GM18519 (cell line): ENCODE results near the gene DNER.

Experiments used
- ATAC-seq: cut with Tn5 transposase; IDR thresholded peaks from one replicate; pipeline ENCODE4 v1.9.1; 2021; ENCODE audit warnings: mild to moderate bottlenecking, moderate library complexity; ENCODE audit not compliant: unreplicated experiment, low FRiP score

Gene DNER

GRCh38 chr2:229673676-229674075, 40.7 kb downstream of the DNER start:
- no peak for ATAC-seq

GRCh38 chr2:229672021-229672420, 42.3 kb downstream of the DNER start:
- no peak for ATAC-seq

GRCh38 chr2:229669841-229670240, 44.5 kb downstream of the DNER start:
- ATAC-seq, result no peak

- no peak for ATAC-seq
These were observed 47.5 kb downstream of the DNER start for GRCh38 chr2:229666811-229667210.

GRCh38 chr2:229665158-229665557, 49.2 kb downstream of the DNER start:
- ATAC-seq, result no peak

GRCh38 chr2:229661478-229661877, 52.9 kb downstream of the DNER start:
- ATAC-seq, result no peak

- ATAC-seq, result no peak
These were observed 53.4 kb downstream of the DNER start for GRCh38 chr2:229660951-229661350.

GRCh38 chr2:229660391-229660790, 54.0 kb downstream of the DNER start:
- no peak for ATAC-seq

GRCh38 chr2:229658004-229658403, 56.4 kb downstream of the DNER start:
- no peak for ATAC-seq

- no peak for ATAC-seq
These were observed 59.9 kb downstream of the DNER start for GRCh38 chr2:229654437-229654836.

- ATAC-seq, result no peak
These were observed 60.8 kb downstream of the DNER start for GRCh38 chr2:229653531-229653930.

GRCh38 chr2:229652796-229653195, 61.6 kb downstream of the DNER start:
- no peak for ATAC-seq

- ATAC-seq, result no peak
These were observed 63.5 kb downstream of the DNER start for GRCh38 chr2:229650901-229651300.

GRCh38 chr2:229650059-229650458, 64.3 kb downstream of the DNER start:
- no peak for ATAC-seq

GRCh38 chr2:229646186-229646723, 68.1 kb downstream of the DNER start:
- ATAC-seq, result no peak

GRCh38 chr2:229642371-229642770, 72.0 kb downstream of the DNER start:
- ATAC-seq, result no peak

- ATAC-seq, result no peak
These were observed 72.7 kb downstream of the DNER start for GRCh38 chr2:229641676-229642075.

GRCh38 chr2:229640636-229641035, 73.7 kb downstream of the DNER start:
- ATAC-seq, result no peak

GRCh38 chr2:229636571-229636970, 77.8 kb downstream of the DNER start:
- ATAC-seq, result no peak

- no peak for ATAC-seq
These were observed 79.0 kb downstream of the DNER start for GRCh38 chr2:229635371-229635680.

- no peak for ATAC-seq
These were observed 79.6 kb downstream of the DNER start for GRCh38 chr2:229634601-229635370.

- ATAC-seq, result no peak
These were observed 80.8 kb downstream of the DNER start for GRCh38 chr2:229633556-229633955.

- ATAC-seq, result no peak
These were observed 85.3 kb downstream of the DNER start for GRCh38 chr2:229629039-229629438.
